NCI-H2227 treated with DMSO at 0.1 percent for 48 hours (cell line): Measurements from ENCODE around the gene CRYBG3.

Experiments used
- DNase-seq: peaks from one replicate; lab custom pipeline; 2025; lab: John Stamatoyannopoulos, UW

CRYBG3 gene

DNA sequence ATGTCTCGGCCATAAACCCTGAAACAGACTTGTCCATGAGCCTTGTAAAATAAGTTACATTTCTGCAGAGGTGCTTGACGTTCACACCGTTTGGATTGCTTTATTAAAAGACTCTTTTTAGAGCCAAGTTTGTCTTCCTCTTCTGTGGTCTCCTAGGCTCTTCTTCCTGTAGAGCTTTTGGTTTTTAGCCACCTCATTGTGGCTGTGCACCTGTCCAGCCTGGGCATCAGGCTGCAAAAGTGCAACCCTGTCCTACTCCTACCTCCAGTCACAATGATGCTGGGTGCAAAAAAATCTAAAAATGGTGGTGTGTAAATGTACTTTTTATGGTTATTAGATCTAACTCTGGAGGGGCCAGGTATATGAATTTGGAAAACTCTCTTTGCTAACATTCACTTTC, 153.2 kb downstream of the CRYBG3 start:
- DNase-seq = no peak

DNA sequence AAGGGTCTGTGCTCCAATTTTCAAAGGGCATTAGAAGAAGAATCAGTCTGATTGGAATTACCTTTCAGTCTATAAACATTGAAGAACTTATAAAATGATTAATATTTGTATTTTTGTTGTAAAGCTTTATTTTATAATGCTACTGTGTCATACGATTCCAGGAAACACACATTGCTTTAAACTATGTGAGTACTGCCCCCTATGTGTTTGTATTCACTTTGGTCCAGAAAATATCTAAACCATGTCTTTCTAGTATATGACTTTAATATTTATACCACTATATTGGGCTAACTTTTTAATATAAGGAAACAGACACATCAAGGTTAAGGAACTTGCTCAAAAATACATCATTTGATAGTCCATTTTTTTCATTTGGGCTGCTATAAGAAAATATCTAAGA, 153.7 kb downstream of the CRYBG3 start:
- no peak for DNase-seq

DNA sequence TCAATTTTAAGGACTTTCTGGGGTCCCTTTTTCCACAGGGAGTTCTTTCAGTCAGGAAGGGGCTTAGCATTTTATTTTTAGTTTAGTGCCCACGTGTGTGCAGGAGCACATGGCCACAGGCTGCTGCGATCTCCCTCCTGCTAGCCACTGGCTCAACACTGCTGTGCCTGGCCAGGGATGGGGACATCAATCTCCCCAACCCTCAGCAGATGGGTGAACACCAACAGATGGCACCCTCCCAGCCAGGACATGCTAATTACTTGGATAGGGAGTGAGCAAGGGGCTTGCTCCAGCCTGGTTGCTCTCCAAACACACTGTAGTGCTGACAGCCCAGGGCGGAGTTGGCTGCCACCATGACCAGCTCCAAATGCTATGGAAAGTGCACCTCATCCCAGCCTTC, 157.8 kb downstream of the CRYBG3 start:
- DNase-seq = no peak

DNA sequence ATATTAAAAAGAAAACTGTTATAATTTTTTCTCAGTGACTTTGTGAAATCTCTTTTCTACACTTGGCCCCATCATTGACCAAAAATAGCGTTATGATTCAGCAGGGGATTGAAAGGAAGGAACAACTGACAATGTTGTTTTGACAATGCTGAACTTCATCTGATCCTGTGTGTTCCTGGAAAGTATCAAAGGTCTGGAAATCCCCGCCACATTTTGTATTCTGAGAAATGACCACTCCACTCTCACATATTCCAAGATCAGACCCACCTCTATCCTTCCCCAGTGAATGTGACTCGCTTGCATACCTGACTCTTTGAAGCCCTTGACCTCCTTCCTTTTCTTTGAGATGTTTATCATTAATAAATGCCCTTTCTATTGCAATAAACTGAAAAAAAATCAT, 160.1 kb downstream of the CRYBG3 start:
- no peak for DNase-seq

DNA sequence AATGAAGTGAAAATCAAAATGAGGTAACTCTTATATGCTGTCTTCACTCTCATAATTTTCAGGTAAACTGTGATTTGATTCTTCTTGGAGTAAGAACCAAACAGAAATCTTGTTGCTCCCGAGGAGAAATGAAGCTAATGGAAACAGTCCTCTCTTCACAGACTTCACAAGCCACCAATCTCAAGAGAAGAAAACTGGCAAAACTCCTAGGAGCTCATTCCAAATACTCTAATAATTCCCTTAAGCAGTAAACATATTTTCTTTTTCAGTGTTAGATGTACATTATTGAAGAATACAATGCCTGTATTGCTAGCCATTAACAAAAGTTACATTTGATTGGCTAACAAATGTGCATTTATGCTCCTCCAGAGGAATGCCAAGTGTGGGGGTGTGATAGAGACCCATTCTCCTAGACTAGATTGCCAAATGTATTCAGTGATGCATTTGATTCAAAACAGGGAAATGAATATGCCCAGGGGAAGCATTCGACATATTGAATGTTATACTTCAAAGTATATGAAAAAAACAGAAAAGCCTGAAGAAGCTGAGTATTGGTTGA, 162.2 kb downstream of the CRYBG3 start:
- no peak for DNase-seq

DNA sequence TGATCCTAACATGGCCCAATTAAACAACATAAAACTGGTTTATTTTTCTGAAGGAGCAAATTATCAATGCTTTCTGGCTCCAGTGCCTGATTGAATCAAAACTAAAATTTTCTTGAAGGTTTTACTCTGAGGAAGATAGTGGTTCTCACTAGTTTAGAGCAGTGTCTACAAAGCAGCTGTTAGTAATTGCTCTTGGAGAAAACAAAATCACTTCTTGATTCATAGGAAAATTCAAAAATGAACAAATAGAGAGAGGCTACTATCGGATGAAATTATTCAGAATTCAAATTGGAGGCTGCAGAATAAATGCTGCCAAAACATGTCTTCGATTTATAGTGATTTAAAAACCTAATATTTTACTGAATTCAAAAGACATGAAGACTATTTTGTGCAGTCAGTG, 165.5 kb downstream of the CRYBG3 start:
- no peak for DNase-seq

DNA sequence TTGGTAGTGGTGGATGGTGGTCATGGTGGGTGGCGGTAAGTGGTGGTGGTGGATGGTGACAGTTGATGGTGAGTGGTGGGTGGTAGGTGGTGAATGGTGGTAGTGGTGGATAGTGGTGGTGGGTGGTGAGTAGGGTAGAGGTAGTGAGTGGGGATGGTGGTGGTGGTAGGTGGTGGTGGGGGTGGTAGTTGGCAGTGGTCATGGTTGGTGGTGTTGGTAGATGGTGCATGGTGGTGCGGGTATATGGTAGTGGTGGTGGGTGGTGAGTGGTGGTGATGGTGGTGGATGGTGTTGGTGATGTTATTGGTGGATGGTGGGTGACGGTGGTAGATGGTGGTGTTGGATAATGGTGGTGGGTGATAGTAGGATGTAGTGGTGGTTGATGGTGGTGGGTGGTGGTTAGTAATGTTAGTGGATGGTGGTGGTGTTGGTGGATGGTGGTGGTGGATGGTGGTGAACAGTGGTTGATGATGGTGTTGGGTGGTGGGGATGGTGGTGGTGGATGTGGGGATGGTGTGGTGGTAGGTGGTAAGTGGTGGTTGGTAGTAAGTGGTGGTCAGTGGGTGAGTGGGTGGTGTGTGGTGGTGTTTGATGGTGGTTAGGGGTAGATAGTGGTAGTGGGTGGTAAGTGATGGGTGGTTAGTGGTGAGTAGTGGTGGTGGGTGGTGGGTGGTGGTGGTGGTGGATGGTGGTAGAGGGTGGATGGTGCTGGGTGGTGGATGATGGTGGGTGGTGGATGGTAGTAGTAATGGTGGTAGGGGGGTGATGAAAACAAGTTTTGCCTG, 167.2 kb downstream of the CRYBG3 start:
- DNase-seq = no peak

DNA sequence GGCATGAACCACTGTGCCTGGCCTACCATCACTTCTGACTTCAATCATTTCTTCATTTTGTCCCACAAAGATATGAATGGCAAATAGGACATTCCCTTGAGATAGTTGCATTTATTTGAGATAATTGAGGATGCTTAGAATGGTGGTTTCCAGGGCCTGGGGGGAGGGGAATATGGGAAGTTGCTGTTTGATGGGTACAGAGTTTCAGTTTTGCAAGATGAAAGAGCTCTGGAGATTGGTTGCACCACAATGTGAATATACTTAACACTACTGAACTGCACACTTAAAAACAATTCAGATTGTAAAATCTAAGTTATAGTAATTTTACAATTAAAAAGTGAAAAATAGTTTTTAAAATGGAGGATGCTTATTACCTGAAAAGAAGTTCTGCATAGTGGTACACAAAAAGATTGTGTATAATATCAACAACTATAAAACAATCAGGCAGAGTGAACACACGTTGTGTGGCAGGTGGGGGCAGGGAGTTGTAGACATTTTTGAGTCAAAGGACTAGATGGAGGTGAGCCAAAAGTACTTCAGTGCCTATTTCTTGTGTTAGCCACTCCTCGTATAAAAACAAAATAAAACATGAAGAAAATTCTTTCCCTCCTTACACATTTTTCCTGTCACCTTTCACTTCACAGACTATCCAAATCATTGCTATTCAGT, 168.9 kb downstream of the CRYBG3 start:
- DNase-seq = no peak

DNA sequence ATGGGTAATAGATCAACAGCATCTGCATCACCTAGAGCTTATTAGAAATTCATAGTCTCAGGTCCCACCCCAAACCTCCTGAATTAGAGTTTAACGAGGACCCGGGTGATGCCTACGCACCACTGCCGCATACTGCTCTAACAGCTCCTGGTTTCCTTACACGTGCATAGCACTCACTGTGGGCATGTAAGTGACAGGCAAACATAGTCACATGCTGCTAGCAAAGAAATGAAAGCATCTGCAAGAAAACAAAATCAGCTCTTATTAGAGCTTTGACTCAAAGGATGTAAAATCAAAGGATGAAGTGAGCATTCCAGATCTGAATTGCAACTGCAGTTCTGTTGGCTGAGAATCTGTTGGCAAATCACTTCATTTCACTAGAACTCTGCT, 169.5 kb downstream of the CRYBG3 start:
- no peak for DNase-seq

DNA sequence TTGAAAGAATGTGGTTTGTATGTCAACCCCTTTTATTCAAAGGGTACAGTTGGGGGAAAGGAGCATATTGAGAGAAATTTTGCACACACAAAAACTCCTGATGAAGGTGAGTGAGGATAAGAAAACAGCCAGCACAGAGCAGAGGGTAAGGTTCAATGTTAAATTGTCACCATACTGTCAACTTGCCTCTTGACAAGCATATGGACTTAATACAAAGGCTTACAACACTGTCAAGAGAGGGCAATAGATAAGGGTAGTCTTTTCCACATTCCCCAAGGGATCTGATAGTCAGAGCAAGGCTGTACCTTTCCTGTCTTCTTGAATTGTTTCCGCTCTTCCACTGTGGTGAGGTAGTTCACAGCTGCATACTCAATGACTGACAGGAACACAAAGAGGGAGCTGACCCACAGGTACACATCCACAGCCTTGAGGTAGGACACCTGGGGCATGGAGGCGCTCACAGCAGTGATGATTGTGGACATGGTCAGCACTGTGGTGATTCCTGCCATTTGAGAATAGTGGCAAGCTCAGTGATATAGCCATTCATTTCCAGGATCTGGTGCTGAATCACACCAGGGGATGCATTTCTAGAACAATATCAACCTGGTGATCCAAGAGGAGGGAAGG, 170.8 kb downstream of the CRYBG3 start:
- DNase-seq = no peak

DNA sequence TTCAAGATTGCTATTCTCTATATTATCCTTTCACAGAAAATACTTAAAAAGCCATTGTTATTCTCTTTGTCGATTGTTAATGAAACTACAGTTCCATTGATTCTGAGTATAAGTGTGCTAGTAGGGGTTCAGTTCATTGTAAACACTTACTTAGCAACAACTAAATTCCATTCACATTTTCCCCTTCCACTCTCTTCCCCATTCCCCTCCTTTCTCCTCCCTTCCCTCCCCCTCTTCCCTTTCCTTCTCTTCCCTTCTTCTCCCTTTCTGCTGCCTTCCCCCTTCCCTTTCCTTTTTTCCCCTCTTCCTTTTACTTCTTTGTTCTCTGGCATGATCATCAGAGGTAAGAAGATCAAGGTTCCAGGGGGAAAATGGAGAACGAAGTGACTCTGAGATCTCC, 171.7 kb downstream of the CRYBG3 start:
- no peak for DNase-seq

DNA sequence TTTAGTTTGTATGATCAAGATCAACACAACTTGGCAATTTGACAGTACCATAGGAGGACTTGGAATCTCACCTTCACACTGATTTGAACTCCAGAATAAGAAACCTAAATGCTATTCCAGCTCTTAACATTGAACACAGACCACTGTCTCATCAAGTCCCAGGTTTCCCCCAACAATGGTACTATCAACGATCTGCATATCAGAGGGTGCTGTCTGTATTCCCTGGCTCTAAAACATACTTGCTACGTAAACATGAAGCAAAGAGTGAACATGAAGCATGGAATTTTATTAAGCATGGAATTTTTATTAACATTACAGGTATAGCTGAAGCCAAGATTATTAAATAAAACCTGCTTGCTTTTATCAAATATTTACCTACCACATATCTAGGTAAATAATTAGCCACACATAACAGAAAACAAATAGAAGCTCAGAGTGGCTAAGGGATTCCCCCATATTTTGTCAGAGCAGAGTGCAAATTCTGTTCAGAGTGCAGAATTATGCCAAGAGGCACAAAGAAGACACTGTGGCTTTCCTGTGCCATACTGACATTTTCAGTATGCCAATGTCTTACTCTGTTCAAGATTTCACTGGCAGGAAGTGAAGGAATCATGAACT, 172.6 kb downstream of the CRYBG3 start:
- DNase-seq = no peak
